ENCODE data around the gene PIAS2. TPM values are rescaled to one million over a fixed set of nuclear protein-coding genes. Genes with fewer than 3 reads are reported as not detected.
"Not testable (repeated sequence)": the region's sequence is repeated elsewhere in the genome, so short reads cannot be mapped to it uniquely, and the experiment has no call there.

The PIAS2 gene
- total and polyA plus RNA-seq, 2 experiments from 2014 or later = 30.3 to 54.2 TPM

DNA sequence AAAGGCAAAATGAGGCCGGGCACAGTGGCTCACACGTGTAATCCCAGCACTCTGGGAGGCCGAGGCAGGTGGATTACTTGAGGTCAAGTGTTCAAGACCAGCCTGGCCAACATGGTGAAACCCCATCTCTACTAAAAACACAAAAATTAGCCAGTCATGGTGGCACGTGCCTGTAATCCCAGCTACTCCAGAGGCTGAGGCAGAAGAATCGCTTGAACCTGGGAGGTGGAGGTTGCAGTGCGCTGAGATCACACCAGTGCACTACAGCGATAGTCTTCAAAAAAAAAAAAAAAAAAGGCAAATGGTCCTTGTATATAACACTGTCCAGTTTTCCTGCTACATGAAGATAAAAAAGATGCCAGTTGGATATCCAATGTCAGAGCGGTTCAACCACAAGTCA, 52.1 kb downstream of the PIAS2 start:
- not testable (repeated sequence) for H3K27me3 ChIP-seq (ENCODE audit: insufficient read depth); ATAC-seq; DNase-seq (ENCODE audit: low spot score); H3K36me3 ChIP-seq (ENCODE audit: insufficient read depth); H3K27ac Mint-ChIP-seq; H2AFZ ChIP-seq; H3K9me2 ChIP-seq (ENCODE audit: insufficient read depth); H3K4me3 ChIP-seq; H3K4me2 ChIP-seq; H3K4me3 Mint-ChIP-seq; H3K27me3 Mint-ChIP-seq (ENCODE audit: insufficient read depth, low read depth, poor library complexity); H3K27ac ChIP-seq (ENCODE audit: low read depth); H4K20me1 ChIP-seq (replicated peaks; ENCODE audit: insufficient read depth); H3F3A ChIP-seq (replicated peaks; ENCODE audit: low read depth)
- Mint-ChIP-seq H3K9me3 (peaks cover 27% of the 10 kb centered on the region), H3K4me1 (peaks cover 17% of the 10 kb centered on the region), H3K36me3 (ENCODE audit: low read depth) (peaks cover 30% of the 10 kb centered on the region)
- H3K79me2 ChIP-seq (replicated peaks; ENCODE audit: insufficient read depth) = peaks cover 72% of the 10 kb centered on the region
- H3K4me1 ChIP-seq (ENCODE audit: insufficient read depth) = peaks cover 23% of the 10 kb centered on the region

GRCh38 chr18:46859855-46860254, 57.5 kb downstream of the PIAS2 start:
- H2AFZ ChIP-seq = no peak overlapping the region
- H3K79me2 ChIP-seq (replicated peaks; ENCODE audit: insufficient read depth) = peaks cover 42% of the 10 kb centered on the region
- no peaks in the 10 kb centered on the region for H3K4me1 ChIP-seq (ENCODE audit: insufficient read depth)
- H3K4me3 ChIP-seq = no peak overlapping the region
- H3K36me3 ChIP-seq (ENCODE audit: insufficient read depth) = no peaks in the 10 kb centered on the region
- Mint-ChIP-seq H3K9me3 (no peaks in the 10 kb centered on the region), H3K4me1 (no peaks in the 10 kb centered on the region), H3K36me3 (ENCODE audit: low read depth) (peaks cover 13% of the 10 kb centered on the region), H3K27me3 (ENCODE audit: insufficient read depth, low read depth, poor library complexity) (peaks cover 2% of the 10 kb centered on the region), H3K27ac (no peak overlapping the region), H3K4me3 (no peak overlapping the region)
- TF ChIP-seq EZH2 (IDR thresholded peaks at IDR 0.05; ENCODE audit: low read depth, unreplicated experiment) (no peak), POLR2AphosphoS5 (IDR thresholded peaks at IDR 0.05; ENCODE audit: low read depth) (no peak), CTCF (conservative IDR thresholded peaks at IDR 0.05; ENCODE audit: low read depth in 2 of 2) (no peak), JUNB (IDR thresholded peaks at IDR 0.05; ENCODE audit: unreplicated experiment) (no peak), NANOG (IDR thresholded peaks at IDR 0.05; ENCODE audit: borderline replicate concordance) (no peak), STAT1 (IDR thresholded peaks at IDR 0.05; ENCODE audit: unreplicated experiment) (no peak), ZNF114 (CRISPR knock-in tag; IDR thresholded peaks at IDR 0.05) (no peak), REST (IDR thresholded peaks at IDR 0.05; ENCODE audit: unreplicated experiment) (no peak), CREB1 (CRISPR knock-in tag; IDR thresholded peaks at IDR 0.05; ENCODE audit: low read depth) (no peak), EZH2phosphoT487 (IDR thresholded peaks at IDR 0.05; ENCODE audit: unreplicated experiment) (no peak)
- TF ChIP-seq, protein P1, sequence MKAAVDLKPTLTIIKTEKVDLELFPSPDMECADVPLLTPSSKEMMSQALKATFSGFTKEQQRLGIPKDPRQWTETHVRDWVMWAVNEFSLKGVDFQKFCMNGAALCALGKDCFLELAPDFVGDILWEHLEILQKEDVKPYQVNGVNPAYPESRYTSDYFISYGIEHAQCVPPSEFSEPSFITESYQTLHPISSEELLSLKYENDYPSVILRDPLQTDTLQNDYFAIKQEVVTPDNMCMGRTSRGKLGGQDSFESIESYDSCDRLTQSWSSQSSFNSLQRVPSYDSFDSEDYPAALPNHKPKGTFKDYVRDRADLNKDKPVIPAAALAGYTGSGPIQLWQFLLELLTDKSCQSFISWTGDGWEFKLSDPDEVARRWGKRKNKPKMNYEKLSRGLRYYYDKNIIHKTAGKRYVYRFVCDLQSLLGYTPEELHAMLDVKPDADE (IDR thresholded peaks at IDR 0.05) = no peak
- no peak for DNase-seq (ENCODE audit: low spot score)
- H4K20me1 ChIP-seq (replicated peaks; ENCODE audit: insufficient read depth) = peaks cover 8% of the 10 kb centered on the region; the same call in 1 of the 2 replicates
- no peaks in the 10 kb centered on the region for H3K27me3 ChIP-seq (ENCODE audit: insufficient read depth)
- no peaks in the 10 kb centered on the region for H3K9me2 ChIP-seq (ENCODE audit: insufficient read depth)
- H3F3A ChIP-seq (replicated peaks; ENCODE audit: low read depth) = no peaks in the 10 kb centered on the region
- H3K4me2 ChIP-seq = no peak overlapping the region
- no peak for ATAC-seq
- no peak overlapping the region for H3K27ac ChIP-seq (ENCODE audit: low read depth)
